Sigmoid colon (tissue), 7 donors: ENCODE results near the gene CEMIP. TPM values are rescaled to one million over a fixed set of nuclear protein-coding genes. Genes with fewer than 3 reads are reported as not detected.

Source experiments
- DNase-seq: peaks from one replicate; pipeline ENCODE4 v3.0.0-alpha.2; 2019
- H3K27ac ChIP-seq, 4 donors: fragments of 200-600 bp; sonication (generic); one replicate each; pipeline ENCODE4 v1.5.1; 2016 to 2019; ENCODE audit warnings: mild to moderate bottlenecking in 1 of 4
- H3K27me3 ChIP-seq, 3 donors: fragments of 200-600 bp; sonication (generic); one replicate each; pipeline ENCODE4 v1.5.1; 2019; ENCODE audit warnings: mild to moderate bottlenecking in 1 of 3
- H3K36me3 ChIP-seq, 4 donors: fragments of 200-600 bp; sonication (generic); one replicate each; pipeline ENCODE4 v1.5.1; 2016 to 2019
- H3K4me1 ChIP-seq, 4 donors: fragments of 200-600 bp; sonication (generic); one replicate each; pipeline ENCODE4 v1.5.1; 2017 to 2019
- H3K4me3 ChIP-seq, 4 donors: fragments of 200-600 bp; sonication (generic); one replicate each; pipeline ENCODE4 v1.5.1; 2017 to 2019; ENCODE audit warnings: mild to moderate bottlenecking in 2 of 4, moderate library complexity in 1 of 4
- H3K9me3 ChIP-seq, 4 donors: fragments of 200-600 bp in 3 of 4; sonication (generic) in 3 of 4; one replicate each; pipeline versions ENCODE4 v1.5.1 to v1.6.1; 2013 to 2019
- CTCF ChIP-seq, 4 experiments: fragments of 450-650 bp in 3 of 4; fragments of 200-600 bp in 1 of 4; IDR thresholded peaks; one replicate each; pipeline ENCODE4 v1.5.1; 2016 to 2019; ENCODE audit warnings: antibody characterized with exemption in 4 of 4, mild to moderate bottlenecking in 3 of 4, moderate library complexity in 2 of 4
- EP300 ChIP-seq, 4 donors: sonication (generic); formaldehyde crosslinking; IDR thresholded peaks; one replicate each; pipeline ENCODE4 v1.6.1; 2017; ENCODE audit warnings: antibody characterized with exemption in 4 of 4
- POLR2A ChIP-seq, 2 donors: fragments of 450-650 bp; IDR thresholded peaks; one replicate each; pipeline ENCODE4 v1.6.1; 2016; ENCODE audit warnings: antibody characterized with exemption in 2 of 2, mild to moderate bottlenecking in 2 of 2, moderate library complexity in 2 of 2
- POLR2AphosphoS5 ChIP-seq, 4 donors: sonication (generic); formaldehyde crosslinking; IDR thresholded peaks; one replicate each; pipeline ENCODE4 v1.6.1; 2017; ENCODE audit warnings: antibody characterized with exemption in 4 of 4
- WGBS, 2 donors: extraction: QIAGEN DNeasy Blood & Tissue Kit; methylation state at CpG; one replicate each; pipeline ENCODE4 v1.1.7; 2013; 5-methylcytosine and 5-hydroxymethylcytosine counted together
- intact Hi-C: fragments of 100-400 bp; cut with DNase I; formaldehyde crosslinking; loops from one replicate; pipeline ENCODE4 v1.15.1; 2023
- polyA plus RNA-seq, 3 donors: library from polyadenylated mRNA; stranded (reverse); fragments of 200-250 nt; gene quantifications; one replicate each; pipeline ENCODE4 v1.2.3, GENCODE V29; 2013
- total RNA-seq, 4 donors: library from RNA; depleted of rRNA; stranded (reverse); fragments of >200 nt; gene quantifications; one replicate each; pipeline ENCODE4 v1.1.0, GENCODE V29; 2016
- donor health status: healthy with polysubstance abuse.
- donor health status: Bipolar disorder and iron deficiency.
- donor health status: healthy.

The CEMIP gene
- total and polyA plus RNA-seq, 7 donors: under 0.01 to 2.1 (median under 0.01) TPM; not detected in 2

GRCh38 chr15:80753161-80753560 lies 26.0 kb upstream of the CEMIP start:
- TF ChIP-seq EP300 (IDR thresholded peaks at IDR 0.05): no peak
- no peak for TF ChIP-seq CTCF (IDR thresholded peaks at IDR 0.05)
- no peak for TF ChIP-seq POLR2AphosphoS5 (IDR thresholded peaks at IDR 0.05)
- Histone ChIP-seq H3K9me3 (no peaks in the 10 kb centered on the region), H3K36me3 (peaks cover 0 to 35% (median 8%) of the 10 kb centered on the region in 4 donors), H3K27me3 (no peaks in the 10 kb centered on the region), H3K4me3 (no peak overlapping the region), H3K27ac (no peak overlapping the region), H3K4me1 (peaks cover 0 to 12% (median 0%) of the 10 kb centered on the region in 4 donors)
- WGBS, 2 donors: 56 to 64% methylated on average over 2 of the region's 2 CpGs
- intact Hi-C loops: no loop called here
- DNase-seq: no peak

DNA sequence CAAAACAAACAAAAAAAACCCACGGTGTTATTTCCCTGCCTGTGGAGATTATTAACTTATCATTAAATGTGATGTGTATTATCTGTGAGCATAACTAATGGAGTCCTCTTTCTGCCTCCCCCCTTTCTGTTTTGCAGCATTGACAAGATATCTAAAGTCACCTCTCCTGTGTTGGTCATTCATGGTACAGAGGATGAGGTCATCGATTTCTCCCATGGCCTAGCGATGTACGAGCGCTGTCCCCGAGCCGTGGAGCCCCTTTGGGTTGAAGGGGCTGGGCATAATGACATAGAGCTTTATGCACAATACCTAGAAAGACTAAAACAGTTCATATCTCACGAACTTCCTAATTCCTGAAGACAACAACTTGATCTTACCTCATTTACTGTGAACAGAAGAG lies 25.2 kb upstream of the CEMIP start:
- TF ChIP-seq CTCF (IDR thresholded peaks at IDR 0.05): no peak
- no peak for DNase-seq
- Histone ChIP-seq H3K27me3 (no peaks in the 10 kb centered on the region), H3K9me3 (no peaks in the 10 kb centered on the region), H3K27ac (no peak overlapping the region), H3K36me3 (peaks cover 0 to 35% (median 8%) of the 10 kb centered on the region in 4 donors), H3K4me3 (no peak overlapping the region), H3K4me1 (peaks cover 0 to 12% (median 0%) of the 10 kb centered on the region in 4 donors)
- intact Hi-C loops: no loop called here
- 92 to 95% methylated on average over 8 of the region's 8 CpGs for WGBS, 2 donors

GRCh38 chr15:80755885-80756284 lies 23.3 kb upstream of the CEMIP start:
- H3K4me1 ChIP-seq: peaks cover 0 to 12% (median 0%) of the 10 kb centered on the region in 4 donors
- H3K4me3 ChIP-seq: no peak overlapping the region
- intact Hi-C loops: no loop called here
- WGBS, 2 donors: 67 to 79% methylated on average over 3 of the region's 3 CpGs
- peaks cover 0 to 22% (median 3%) of the 10 kb centered on the region in 4 donors for H3K36me3 ChIP-seq
- no peak overlapping the region for H3K27ac ChIP-seq
- no peaks in the 10 kb centered on the region for H3K9me3 ChIP-seq
- no peak for TF ChIP-seq POLR2AphosphoS5 (IDR thresholded peaks at IDR 0.05)
- TF ChIP-seq CTCF (IDR thresholded peaks at IDR 0.05): no peak
- no peak for TF ChIP-seq EP300 (IDR thresholded peaks at IDR 0.05)
- no peak for TF ChIP-seq POLR2A (IDR thresholded peaks at IDR 0.05)
- no peak for DNase-seq
- no peaks in the 10 kb centered on the region for H3K27me3 ChIP-seq

DNA sequence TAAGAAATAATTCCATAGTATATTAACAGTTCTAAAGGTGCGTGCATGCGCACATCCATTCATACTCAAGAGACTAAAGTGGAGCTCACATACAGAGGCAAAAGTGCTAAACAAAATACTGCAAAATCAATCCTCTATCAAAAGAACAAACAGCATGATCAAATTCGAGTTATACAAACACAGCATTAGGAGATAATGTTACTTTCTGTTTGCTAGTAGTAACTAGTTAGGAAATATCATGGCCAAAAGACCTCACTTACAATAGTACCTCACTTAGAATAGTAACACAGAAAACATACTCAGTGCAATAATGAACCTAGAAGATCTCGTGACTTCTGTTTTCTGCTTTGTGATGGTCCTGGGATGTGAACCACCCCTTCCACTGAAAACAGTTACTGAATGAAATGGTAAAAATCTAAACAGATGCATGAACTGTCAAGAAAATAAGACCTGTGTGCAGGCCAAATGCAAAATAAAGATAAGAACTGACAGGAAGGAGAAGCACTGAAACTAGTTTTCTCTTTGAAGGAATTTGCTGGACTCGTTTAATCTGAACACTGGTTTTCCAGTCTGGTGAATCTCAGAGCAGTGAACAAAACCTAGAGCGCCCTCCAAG lies 20.9 kb upstream of the CEMIP start:
- H3K36me3 ChIP-seq: peaks cover 0 to 22% (median 3%) of the 10 kb centered on the region in 4 donors
- no peak overlapping the region for H3K27ac ChIP-seq
- TF ChIP-seq CTCF (IDR thresholded peaks at IDR 0.05) (no peak), EP300 (IDR thresholded peaks at IDR 0.05) (no peak), POLR2AphosphoS5 (IDR thresholded peaks at IDR 0.05) (no peak), POLR2A (IDR thresholded peaks at IDR 0.05) (no peak)
- intact Hi-C loops: no loop called here
- no peaks in the 10 kb centered on the region for H3K27me3 ChIP-seq
- no peaks in the 10 kb centered on the region for H3K4me1 ChIP-seq
- H3K4me3 ChIP-seq: no peak overlapping the region
- H3K9me3 ChIP-seq: no peaks in the 10 kb centered on the region
- DNase-seq: no peak
- WGBS, 2 donors: 65 to 73% methylated on average over 6 of the region's 6 CpGs

DNA sequence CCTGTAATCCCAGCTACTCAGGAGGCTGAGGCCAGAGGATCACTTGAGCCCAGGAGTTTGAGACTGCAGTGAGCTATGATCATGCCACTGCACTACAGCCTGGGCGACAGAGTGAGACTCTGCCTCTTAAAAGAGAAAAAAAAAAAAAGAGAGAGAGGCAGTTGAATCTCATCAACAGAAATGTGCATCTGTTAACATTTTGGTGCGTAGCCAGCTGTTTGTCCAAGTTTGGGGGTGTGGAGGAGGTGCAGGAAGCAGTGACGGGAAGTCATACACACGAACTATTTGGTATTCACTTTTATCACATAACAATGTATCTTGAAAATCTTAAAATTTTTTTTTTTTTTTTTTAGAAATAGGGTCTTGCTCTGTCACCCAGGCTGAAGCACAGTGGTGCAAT lies 18.2 kb upstream of the CEMIP start:
- no peak overlapping the region for H3K4me3 ChIP-seq
- no peaks in the 10 kb centered on the region for H3K9me3 ChIP-seq
- DNase-seq: no peak
- no peaks in the 10 kb centered on the region for H3K27me3 ChIP-seq
- 31 to 62% methylated on average over 4 of the region's 4 CpGs for WGBS, 2 donors
- H3K36me3 ChIP-seq: peaks cover 0 to 2% (median 0%) of the 10 kb centered on the region in 4 donors
- no peaks in the 10 kb centered on the region for H3K4me1 ChIP-seq
- no peak overlapping the region for H3K27ac ChIP-seq
- TF ChIP-seq EP300 (IDR thresholded peaks at IDR 0.05): no peak
- TF ChIP-seq POLR2A (IDR thresholded peaks at IDR 0.05): no peak
- no peak for TF ChIP-seq POLR2AphosphoS5 (IDR thresholded peaks at IDR 0.05)
- intact Hi-C loops: no loop called here
